K562 treated with DMSO at 1 percent for 24 hours (cell line): ENCODE data around the gene RIMS4. TPM values are rescaled to one million over a fixed set of nuclear protein-coding genes. Genes with fewer than 3 reads are reported as not detected.

Source experiments
- total RNA-seq: library from RNA; unstranded; fragments of 300-600 nt; gene quantifications from 2 replicates; pipeline ENCODE4 v1.2.3, GENCODE V29; 2022; ENCODE audit warnings: low read depth; ENCODE audit not compliant: insufficient read depth

The RIMS4 gene
- not detected in 2 replicates for total RNA-seq

GRCh38 chr20:44810391-44811149 is at the start of gene RIMS4:
Gene RIMS4, minus strand, starts transcription at chr20:44810546. Its CDS starts 275 bp downstream, at chr20:44810271.

GRCh38 chr20:44745598-44746366 is 64.6 kb downstream of the RIMS4 start, which contains the start of gene KCNK15:
Gene KCNK15, plus strand, starts transcription at chr20:44745865. Its CDS starts 46 bp downstream, at chr20:44745911.

GRCh38 chr20:44714701-44715498 is 95.4 kb downstream of the RIMS4 start, which contains the start of gene CCN5:
Gene CCN5, plus strand, starts transcription at chr20:44715369. Its CDS starts 22 bp downstream, at chr20:44715391.

Other genes with a start within 250 kb of the RIMS4 start
- gene PKIG, start 228.0 kb downstream of the RIMS4 start, total RNA-seq = 17.2 and 17.4 TPM in 2 replicates
- 4.1 and 5.2 TPM in 2 replicates for gene ADA, start 158.8 kb downstream of the RIMS4 start, total RNA-seq
- gene CCN5, start 95.2 kb downstream of the RIMS4 start, total RNA-seq = not detected in 2 replicates
- 0.64 and 1.0 TPM in 2 replicates for gene KCNK15, start 64.7 kb downstream of the RIMS4 start, total RNA-seq
- gene YWHAB, start 75.2 kb upstream of the RIMS4 start, total RNA-seq = 87.3 and 99.6 TPM in 2 replicates
- gene PABPC1L, start 99.5 kb upstream of the RIMS4 start, total RNA-seq = 44.2 and 63.9 TPM in 2 replicates
- gene TOMM34, start 149.9 kb upstream of the RIMS4 start, total RNA-seq = 49.1 and 51.5 TPM in 2 replicates
- gene STK4, start 156.0 kb upstream of the RIMS4 start, total RNA-seq = 15.9 and 17.5 TPM in 2 replicates